COLO668 (cell line): Measurements from ENCODE around the gene P2RY8.
"Not testable (repeated sequence)": the region's sequence is repeated elsewhere in the genome, so short reads cannot be mapped to it uniquely, and the experiment has no call there.

Experiments
- DNase-seq: peaks from one replicate; lab custom pipeline; 2025; ENCODE audit not compliant: unreplicated experiment; lab: John Stamatoyannopoulos, UW

P2RY8 gene

GRCh38 chrX:1465286-1466231, 71.4 kb downstream of the P2RY8 start:
- DNase-seq: no peak

GRCh38 chrX:1464971-1465285, 72.1 kb downstream of the P2RY8 start:
- DNase-seq: no peak

- no peak for DNase-seq
These were observed 72.7 kb downstream of the P2RY8 start for GRCh38 chrX:1464041-1464970.

- no peak for DNase-seq
These were observed 73.4 kb downstream of the P2RY8 start for GRCh38 chrX:1463581-1463980.

- DNase-seq: no peak
These were observed 74.3 kb downstream of the P2RY8 start for GRCh38 chrX:1462596-1463251.

GRCh38 chrX:1462110-1462509, 74.9 kb downstream of the P2RY8 start:
- no peak for DNase-seq

- DNase-seq: no peak
These were observed 81.1 kb downstream of the P2RY8 start for GRCh38 chrX:1455948-1456280.

GRCh38 chrX:1453951-1454785, 82.8 kb downstream of the P2RY8 start:
- DNase-seq: no peak

- no peak for DNase-seq
These were observed 83.6 kb downstream of the P2RY8 start for GRCh38 chrX:1453395-1453783.

- DNase-seq: no peak
These were observed 84.2 kb downstream of the P2RY8 start, which contains the start of gene ASMTL for GRCh38 chrX:1452516-1453394. Gene ASMTL, minus strand, starts transcription at chrX:1452909. Its CDS starts 69 bp downstream, at chrX:1452840.

GRCh38 chrX:1451661-1452515, 85.1 kb downstream of the P2RY8 start:
- DNase-seq: no peak

- no peak for DNase-seq
These were observed 85.7 kb downstream of the P2RY8 start for GRCh38 chrX:1451251-1451660.

- no peak for DNase-seq
These were observed 86.4 kb downstream of the P2RY8 start for GRCh38 chrX:1450361-1451161.

GRCh38 chrX:1449823-1450149, 87.2 kb downstream of the P2RY8 start:
- no peak for DNase-seq

GRCh38 chrX:1449036-1449822, 87.8 kb downstream of the P2RY8 start:
- DNase-seq: no peak

- DNase-seq: not testable (repeated sequence)
These were observed 88.4 kb downstream of the P2RY8 start for GRCh38 chrX:1448573-1449001.

GRCh38 chrX:1447969-1448572, 88.9 kb downstream of the P2RY8 start:
- DNase-seq: not testable (repeated sequence)
